Activated naive CD4-positive, alpha-beta T cell treated with Interleukin-2 at 50 U/mL for 16 hours (primary cell): ENCODE measurements around the gene CLINT1.
"Not testable (repeated sequence)": the region's sequence is repeated elsewhere in the genome, so short reads cannot be mapped to it uniquely, and the experiment has no call there.

ENCODE experiments used
- DNase-seq: peaks from one replicate; pipeline ENCODE4 v3.0.0-alpha.2; 2020

The CLINT1 gene

DNA sequence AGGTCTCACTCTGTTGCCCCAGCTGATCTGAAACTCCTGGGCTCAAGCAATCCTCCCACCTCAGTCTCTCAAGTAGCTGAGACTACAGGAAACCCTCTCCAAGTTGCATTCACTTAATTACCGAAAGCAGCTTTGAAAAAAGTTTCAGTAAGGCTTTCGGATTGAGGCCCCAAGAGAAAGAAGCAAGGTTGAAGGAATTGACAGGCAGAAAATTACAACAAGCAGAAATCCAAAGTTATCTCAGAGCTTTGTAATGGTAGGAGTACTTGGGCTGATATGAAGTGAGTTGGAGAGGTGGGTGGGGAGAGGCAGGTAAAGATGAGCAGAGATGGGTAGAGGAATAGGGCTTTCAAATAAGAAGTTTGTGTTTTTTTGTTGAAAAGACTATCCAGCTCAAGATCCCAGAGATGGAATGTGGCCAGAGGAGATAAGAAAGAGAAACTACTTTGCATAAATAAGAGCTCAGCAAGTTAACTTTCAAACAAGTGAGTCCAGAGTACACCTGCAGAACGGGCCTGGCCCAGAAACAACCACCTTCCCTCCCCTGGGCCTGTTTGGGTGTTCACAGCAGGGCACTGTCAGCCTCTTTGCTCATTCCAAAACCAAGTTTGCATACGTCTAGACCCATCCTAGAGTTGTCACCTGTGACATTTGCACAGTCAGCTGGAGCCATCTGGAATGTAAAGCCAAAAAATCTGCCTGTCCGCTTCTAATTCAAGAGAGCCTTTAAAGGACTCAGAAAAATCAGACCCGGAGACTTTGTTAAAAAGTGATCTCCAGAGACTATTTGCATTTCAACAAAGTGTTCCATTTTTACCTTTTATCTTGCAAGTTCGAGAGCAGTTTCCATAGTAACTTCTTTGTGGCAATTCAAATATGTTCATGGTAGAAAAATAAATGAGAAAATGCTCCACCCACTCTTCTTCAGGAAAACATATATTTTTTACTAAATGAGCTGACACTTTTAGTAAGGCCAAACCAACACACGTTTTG, 2.2 kb upstream of the CLINT1 start:
- peak; percentile 20 for DNase-seq

DNA sequence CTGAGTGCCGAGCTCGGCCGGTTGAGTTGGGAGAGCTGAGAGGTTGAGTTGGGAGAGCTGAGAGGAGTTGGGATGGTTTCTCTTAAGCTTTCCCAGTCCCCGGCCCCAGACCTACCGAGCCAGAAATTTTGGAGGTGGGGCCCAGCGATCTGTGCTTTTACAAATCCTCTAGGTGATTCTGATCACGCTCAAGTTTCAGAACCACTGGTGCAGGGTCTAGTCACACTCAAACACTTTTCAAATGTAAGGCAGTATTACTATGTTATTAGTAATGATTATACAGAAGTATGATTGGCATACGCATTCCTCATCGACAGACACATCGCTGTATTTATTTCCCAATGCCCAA, 256 bp upstream of the CLINT1 start:
- DNase-seq = no peak

DNA sequence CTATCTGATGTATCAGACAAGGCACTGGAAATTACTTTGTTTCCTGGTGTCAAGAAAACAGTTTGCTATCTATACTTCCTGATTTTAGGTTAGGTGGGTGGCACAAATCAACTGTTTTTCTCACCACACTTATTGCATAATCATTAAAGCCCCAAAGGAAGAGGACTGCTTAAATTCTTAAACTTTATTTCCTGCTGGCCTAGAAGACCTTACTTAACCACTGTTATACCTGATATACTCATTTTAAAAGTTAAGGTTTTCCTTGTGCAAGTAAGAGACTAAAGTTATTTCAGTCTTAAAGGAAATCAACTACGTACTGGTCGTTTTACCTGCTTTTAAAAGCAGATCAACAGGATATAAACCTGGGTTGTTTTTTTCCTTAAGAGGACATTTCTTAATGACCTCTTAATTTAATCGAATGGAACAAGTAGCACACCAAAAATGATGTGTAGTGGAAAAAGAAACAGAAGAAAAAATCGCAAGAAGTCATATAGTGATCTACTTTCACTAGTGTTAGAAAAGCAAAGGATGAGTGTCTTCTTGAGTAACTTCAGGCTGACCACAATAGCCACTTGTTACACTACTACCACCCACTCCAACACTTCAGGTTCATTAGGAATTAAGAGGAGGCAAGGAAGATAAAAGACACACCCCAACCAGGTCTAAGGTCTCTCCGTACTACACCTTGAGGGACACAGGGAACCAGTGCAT, 974 bp downstream of the CLINT1 start:
- DNase-seq = peak; percentile 18

DNA sequence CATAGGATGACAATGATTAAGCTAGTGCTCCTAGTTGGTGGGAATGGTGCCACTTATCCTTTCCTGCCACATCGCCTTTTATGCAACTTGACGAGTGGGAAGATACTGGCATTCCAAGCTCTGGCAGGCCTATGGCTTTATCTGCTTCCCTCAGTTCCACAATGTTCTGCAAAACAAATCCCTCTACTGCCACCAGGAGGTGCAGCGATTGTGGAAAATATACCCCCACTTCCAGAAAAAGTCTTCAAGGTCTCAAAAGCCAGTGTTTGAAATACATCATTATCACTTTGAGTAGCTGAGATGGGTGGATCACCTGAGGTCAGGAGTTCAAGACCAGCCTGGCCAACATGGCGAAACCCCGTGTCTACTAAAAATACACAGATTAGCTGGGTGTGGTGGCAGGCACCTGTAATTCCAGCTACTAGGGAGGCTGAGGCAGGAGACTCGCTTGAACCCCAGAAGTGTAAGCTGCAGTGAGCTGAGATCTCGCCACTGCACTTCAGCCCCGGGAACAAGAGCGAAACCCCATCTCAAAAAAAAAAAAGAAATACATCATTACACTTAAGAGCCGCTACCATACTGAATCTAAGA, 3.4 kb downstream of the CLINT1 start:
- DNase-seq = peak; percentile 13

DNA sequence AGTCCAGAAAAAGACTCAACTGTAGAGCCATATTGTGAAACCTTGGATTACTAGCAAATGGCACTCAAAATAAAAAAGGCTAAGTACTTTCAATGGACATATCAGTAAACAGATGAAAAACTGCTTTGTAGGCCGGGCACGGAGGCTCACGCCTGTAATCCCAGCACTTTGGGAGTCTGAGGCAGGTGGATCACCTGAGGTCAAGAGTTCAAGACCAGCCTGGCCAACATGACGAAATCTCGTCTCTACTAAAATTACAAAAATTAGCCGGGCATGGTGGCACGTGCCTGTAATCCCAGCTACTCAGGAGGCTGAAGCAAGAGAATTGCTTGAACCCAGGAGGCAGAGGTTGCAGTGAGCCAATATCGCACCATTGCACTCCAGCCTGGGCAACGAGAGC, 5.6 kb downstream of the CLINT1 start:
- DNase-seq = not testable (repeated sequence)

GRCh38 chr5:157845914-157846598, 12.9 kb downstream of the CLINT1 start:
- no peak for DNase-seq

- no peak for DNase-seq
Observed at GRCh38 chr5:157842787-157843186, 16.2 kb downstream of the CLINT1 start.

DNA sequence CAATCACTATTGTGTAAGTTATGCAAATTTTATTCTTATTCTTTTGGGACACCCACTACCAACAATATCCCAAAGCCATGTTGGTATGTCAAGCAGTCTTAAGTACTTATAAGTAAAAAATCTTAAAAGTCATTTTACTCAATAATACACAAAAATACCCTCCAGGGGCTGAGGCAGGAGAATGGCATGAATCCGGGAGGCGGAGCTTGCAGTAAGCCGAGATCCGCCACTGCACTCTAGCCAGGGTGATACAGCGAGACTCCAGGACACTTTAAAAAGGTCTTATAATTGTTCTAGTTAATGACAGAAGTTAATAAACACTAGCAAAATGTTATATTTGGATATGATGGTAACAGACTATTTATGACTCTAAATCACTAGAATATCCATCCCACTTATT, 16.8 kb downstream of the CLINT1 start:
- no peak for DNase-seq

GRCh38 chr5:157839157-157839795, 19.7 kb downstream of the CLINT1 start:
- no peak for DNase-seq

GRCh38 chr5:157836121-157836753, 22.7 kb downstream of the CLINT1 start:
- no peak for DNase-seq

- DNase-seq = no peak
Observed at GRCh38 chr5:157835041-157835440, 23.9 kb downstream of the CLINT1 start.

DNA sequence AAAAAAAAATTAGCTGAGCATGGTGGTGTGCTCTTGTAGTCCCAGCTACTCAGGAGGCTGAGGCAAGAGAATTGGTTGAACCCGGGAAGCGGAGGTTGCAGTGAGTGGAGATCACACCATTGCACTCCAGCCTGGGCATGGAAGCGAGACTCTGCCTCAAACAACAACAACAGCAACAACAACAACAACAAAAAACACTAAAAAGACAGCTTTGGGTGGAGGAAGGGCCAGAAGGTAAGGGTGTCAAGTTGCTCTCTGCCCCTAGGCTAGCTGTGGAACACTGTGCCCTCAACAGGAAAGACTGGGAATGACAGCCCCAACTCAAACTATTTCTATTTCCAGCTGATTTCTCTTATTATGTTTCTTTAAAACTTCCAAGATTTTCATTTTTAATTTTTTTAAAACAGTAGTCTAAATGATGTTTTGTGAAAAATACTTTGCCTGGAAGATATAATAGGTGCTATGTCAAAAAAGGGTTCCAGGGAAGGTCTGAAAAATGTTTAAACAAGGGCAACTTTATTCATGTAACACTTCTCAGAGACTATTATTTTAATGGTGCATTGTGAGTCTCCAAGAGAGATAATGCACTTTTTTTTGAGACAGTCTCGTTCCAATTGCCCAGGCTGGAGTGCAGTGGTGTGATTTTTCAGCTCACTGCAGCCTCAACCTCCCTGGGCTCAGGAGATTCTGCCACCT, 29.9 kb downstream of the CLINT1 start:
- DNase-seq = no peak

GRCh38 chr5:157828105-157828943, 30.6 kb downstream of the CLINT1 start:
- no peak for DNase-seq

DNA sequence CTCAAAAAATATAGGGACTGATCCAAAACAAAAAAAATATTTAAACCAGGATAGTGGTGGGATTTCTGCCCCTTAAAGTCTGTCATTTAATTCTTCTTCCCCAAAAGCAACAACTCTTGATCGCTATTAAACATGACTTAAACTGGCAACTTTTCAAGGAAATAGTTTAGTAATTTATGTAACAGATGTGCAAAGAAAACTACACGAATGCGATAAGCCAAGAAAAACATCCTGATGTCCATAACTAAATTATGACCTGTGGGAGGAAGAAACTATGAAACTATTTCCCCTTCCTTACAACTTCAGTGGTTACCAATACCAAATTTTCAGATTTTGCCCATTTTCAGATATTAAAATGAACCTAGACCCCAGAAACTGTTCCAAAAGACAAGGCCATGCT, 31.5 kb downstream of the CLINT1 start:
- no peak for DNase-seq

DNA sequence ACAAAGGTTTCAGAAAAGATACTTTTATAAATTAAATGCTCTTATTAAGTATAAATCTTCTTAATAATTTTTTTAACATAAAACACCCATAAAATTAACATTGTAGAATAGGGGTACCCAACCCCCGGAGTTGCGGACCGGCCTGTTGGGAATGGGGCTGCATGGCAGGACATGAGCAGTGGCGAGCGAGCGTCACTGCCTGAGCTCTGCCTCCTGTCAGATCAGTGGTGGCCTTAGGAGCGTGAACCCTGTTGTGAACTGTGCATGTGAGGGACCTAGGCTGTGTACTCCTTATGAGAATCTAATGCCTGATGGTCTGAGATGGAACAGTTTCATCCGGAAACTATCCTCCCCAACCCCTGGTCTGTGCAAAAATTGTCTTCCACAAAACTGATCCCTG, 35.3 kb downstream of the CLINT1 start:
- DNase-seq = no peak

- peak; percentile 19 for DNase-seq
Observed at GRCh38 chr5:157821822-157822622, 36.9 kb downstream of the CLINT1 start.

GRCh38 chr5:157821405-157821804, 37.5 kb downstream of the CLINT1 start:
- DNase-seq = no peak

DNA sequence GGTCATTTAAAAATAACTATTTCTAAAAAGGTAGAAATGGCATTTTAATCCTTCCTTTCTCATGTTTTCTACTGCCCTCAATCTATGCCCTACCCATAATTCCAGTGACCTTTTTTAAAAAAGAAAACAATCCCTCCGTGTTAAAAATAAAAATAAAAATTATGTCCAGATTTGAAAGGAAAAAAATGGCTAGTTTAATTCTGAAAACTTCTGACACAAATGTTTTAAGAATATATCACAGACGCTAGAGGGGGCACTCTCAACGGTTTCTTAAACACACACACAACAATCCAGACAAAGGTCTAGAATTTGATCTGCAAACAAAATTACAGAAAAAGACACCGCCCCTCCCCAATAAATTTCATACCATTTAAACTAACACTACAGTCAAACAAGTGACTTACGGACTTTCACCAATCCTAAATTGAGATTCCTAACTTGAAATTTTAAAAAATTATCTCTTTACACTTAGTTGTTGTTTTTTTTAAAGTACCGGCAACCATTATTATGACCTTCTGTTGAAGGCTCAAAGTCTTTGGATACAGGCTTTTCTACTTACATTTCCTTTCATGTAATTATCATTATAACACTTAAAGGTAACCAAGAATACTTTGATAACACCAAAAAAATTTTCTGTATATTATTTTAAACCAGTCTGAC, 38.2 kb downstream of the CLINT1 start:
- no peak for DNase-seq

- no peak for DNase-seq
Observed at GRCh38 chr5:157819502-157820115, 39.3 kb downstream of the CLINT1 start.
